GM12891 (cell line): ENCODE results near the gene TNS1.

Experiments
- POLR2A ChIP-seq: IDR thresholded peaks from 2 replicates; pipeline ENCODE4 v1.6.1; 2011; ENCODE audit warnings: low read depth, low read length, control low read depth
- POLR2AphosphoS5 ChIP-seq: IDR thresholded peaks from 2 replicates; pipeline ENCODE4 v1.6.1; 2011; ENCODE audit warnings: low read depth, low read length, control low read depth
- POU2F2 ChIP-seq: IDR thresholded peaks from 2 replicates; pipeline ENCODE4 v1.6.1; 2011; ENCODE audit warnings: low read depth, mild to moderate bottlenecking, control low read depth, low read length, moderate library complexity
- SPI1 ChIP-seq: IDR thresholded peaks from 2 replicates; pipeline ENCODE4 v1.6.1; 2011; ENCODE audit warnings: low read depth, low read length, control low read depth

GRCh38 chr2:217804338-217804737, 198.5 kb downstream of the TNS1 start:
- no peak for TF ChIP-seq SPI1
- no peak for TF ChIP-seq POLR2AphosphoS5
- TF ChIP-seq POLR2A: no peak
- TF ChIP-seq POU2F2: no peak
